OCI-LY1 (cell line): ENCODE data around the gene CFAP69.

Source experiments
- H2AFZ ChIP-seq: fragments of 200-600 bp; sonication (generic), shearing (Covaris generic); 2 replicates; pipeline ENCODE4 v1.6.0; 2014; ENCODE audit warnings: antibody characterized with exemption, mild to moderate bottlenecking, low read length
- H3F3A ChIP-seq: fragments of 200-600 bp; sonication (generic), shearing (Covaris generic); 2 replicates; pipeline ENCODE4 v1.6.0; 2014; ENCODE audit warnings: mild to moderate bottlenecking, antibody characterized with exemption, low read length, moderate library complexity; ENCODE audit not compliant: insufficient read depth
- H3K27ac ChIP-seq: fragments of 200-600 bp; sonication (generic); 2 replicates; pipeline ENCODE4 v1.5.1; 2014; ENCODE audit warnings: low read length, mixed run types, mild to moderate bottlenecking, low read depth; ENCODE audit not compliant: poor library complexity, severe bottlenecking
- H3K27me3 ChIP-seq: fragments of 200-600 bp; sonication (generic); 2 replicates; pipeline ENCODE4 v1.6.0; 2014; ENCODE audit warnings: antibody characterized with exemption, mild to moderate bottlenecking, low read length, moderate library complexity; ENCODE audit not compliant: insufficient read depth
- H3K36me3 ChIP-seq: fragments of 200-600 bp; sonication (generic); 2 replicates; pipeline ENCODE4 v1.6.1; 2014; ENCODE audit warnings: mild to moderate bottlenecking, antibody characterized with exemption, low read length, moderate library complexity, mixed read lengths; ENCODE audit not compliant: insufficient read depth
- H3K4me1 ChIP-seq: fragments of 200-600 bp; sonication (generic); 2 replicates; pipeline ENCODE4 v1.5.1; 2014; ENCODE audit warnings: mild to moderate bottlenecking, low read length, moderate library complexity; ENCODE audit not compliant: insufficient read depth, severe bottlenecking
- H3K4me2 ChIP-seq: fragments of 200-600 bp; sonication (generic), shearing (Covaris generic); 2 replicates; pipeline ENCODE4 v1.6.1; 2014; ENCODE audit warnings: low read length
- H3K4me3 ChIP-seq: fragments of 200-600 bp; sonication (generic); 2 replicates; pipeline ENCODE4 v1.5.1; 2014; ENCODE audit warnings: low read length, low read depth, mild to moderate bottlenecking, mixed read lengths; ENCODE audit not compliant: poor library complexity, severe bottlenecking
- H3K79me2 ChIP-seq: fragments of 200-600 bp; shearing (Covaris generic); 2 replicates; pipeline ENCODE4 v1.6.1; 2016; ENCODE audit warnings: mixed run types, low read length, mixed read lengths; ENCODE audit not compliant: insufficient read depth
- H3K9ac ChIP-seq: fragments of 200-600 bp; sonication (generic), shearing (Covaris generic); 2 replicates; pipeline ENCODE4 v1.6.1; 2014; ENCODE audit warnings: mild to moderate bottlenecking, low read length, mixed read lengths
- H3K9me2 ChIP-seq: fragments of 200-600 bp; sonication (generic), shearing (Covaris generic); 2 replicates; pipeline ENCODE4 v1.6.1; 2014; ENCODE audit warnings: low read depth, mild to moderate bottlenecking, low read length, mixed read lengths
- H3K9me3 ChIP-seq: fragments of 200-600 bp; shearing (Covaris generic); 2 replicates; pipeline ENCODE4 v1.6.1; 2014; ENCODE audit warnings: low read length, mixed read lengths
- H4K20me1 ChIP-seq: fragments of 200-600 bp; sonication (generic), shearing (Covaris generic); 2 replicates; pipeline ENCODE4 v1.6.0; 2016; ENCODE audit warnings: mild to moderate bottlenecking, low read length; ENCODE audit not compliant: insufficient read depth
- CTCF ChIP-seq: fragments of 200-600 bp; sonication (generic), shearing (Covaris generic); IDR thresholded peaks from 2 replicates; pipeline ENCODE4 v1.5.1; 2017; ENCODE audit warnings: mild to moderate bottlenecking, antibody characterized with exemption, low read length, moderate library complexity, mixed read lengths
- EZH2 ChIP-seq: fragments of 200-600 bp; sonication (generic), shearing (Covaris generic); IDR thresholded peaks from 2 replicates; pipeline ENCODE4 v1.8.0; 2017; ENCODE audit warnings: borderline replicate concordance, mixed run types, mild to moderate bottlenecking, antibody characterized with exemption, low read length, moderate library complexity, mixed read lengths

The CFAP69 gene

GRCh38 chr7:90216080-90216674, 28.8 kb upstream of the CFAP69 start:
- Histone ChIP-seq H3K27me3 (no peaks in the 10 kb centered on the region), H3F3A (no peaks in the 10 kb centered on the region), H3K4me1 (no peaks in the 10 kb centered on the region), H3K4me3 (no peak overlapping the region), H2AFZ (no peak overlapping the region), H3K27ac (no peak overlapping the region), H3K79me2 (no peaks in the 10 kb centered on the region), H4K20me1 (no peaks in the 10 kb centered on the region), H3K9me2 (no peaks in the 10 kb centered on the region), H3K4me2 (no peak overlapping the region), H3K9ac (no peak overlapping the region), H3K9me3 (no peaks in the 10 kb centered on the region), H3K36me3 (no peaks in the 10 kb centered on the region)
- no peak for TF ChIP-seq EZH2
- TF ChIP-seq CTCF: no peak

GRCh38 chr7:90216771-90217170, 28.2 kb upstream of the CFAP69 start:
- no peak overlapping the region for H2AFZ ChIP-seq
- no peaks in the 10 kb centered on the region for H3K9me3 ChIP-seq
- no peak overlapping the region for H3K4me3 ChIP-seq
- H3K36me3 ChIP-seq: no peaks in the 10 kb centered on the region
- H3F3A ChIP-seq: no peaks in the 10 kb centered on the region
- no peak overlapping the region for H3K9ac ChIP-seq
- no peaks in the 10 kb centered on the region for H3K27me3 ChIP-seq
- no peaks in the 10 kb centered on the region for H4K20me1 ChIP-seq
- no peak overlapping the region for H3K4me2 ChIP-seq
- no peak for TF ChIP-seq EZH2
- no peak for TF ChIP-seq CTCF
- no peak overlapping the region for H3K27ac ChIP-seq
- H3K4me1 ChIP-seq: no peaks in the 10 kb centered on the region
- H3K79me2 ChIP-seq: no peaks in the 10 kb centered on the region
- H3K9me2 ChIP-seq: no peaks in the 10 kb centered on the region

GRCh38 chr7:90222390-90222789, 22.6 kb upstream of the CFAP69 start:
- Histone ChIP-seq H3K27me3 (no peaks in the 10 kb centered on the region), H3K9me3 (no peaks in the 10 kb centered on the region), H3K27ac (no peak overlapping the region), H3K36me3 (no peaks in the 10 kb centered on the region), H3K4me2 (no peak overlapping the region), H3F3A (no peaks in the 10 kb centered on the region), H3K9ac (no peak overlapping the region), H4K20me1 (no peaks in the 10 kb centered on the region), H3K4me1 (no peaks in the 10 kb centered on the region), H3K4me3 (no peak overlapping the region), H3K9me2 (no peaks in the 10 kb centered on the region), H2AFZ (no peak overlapping the region), H3K79me2 (no peaks in the 10 kb centered on the region)
- TF ChIP-seq CTCF (no peak), EZH2 (no peak)
